Medulla oblongata (tissue), 1 donor: ENCODE measurements around the gene HIP1R.
A peak's percentile ranks its signal among the peaks of the same experiment; 100 is the strongest.

Source experiments
- DNase-seq: peaks from one replicate; pipeline ENCODE4 v3.0.0-alpha.2; 2015; ENCODE audit errors: extremely low spot score

Gene HIP1R

DNA sequence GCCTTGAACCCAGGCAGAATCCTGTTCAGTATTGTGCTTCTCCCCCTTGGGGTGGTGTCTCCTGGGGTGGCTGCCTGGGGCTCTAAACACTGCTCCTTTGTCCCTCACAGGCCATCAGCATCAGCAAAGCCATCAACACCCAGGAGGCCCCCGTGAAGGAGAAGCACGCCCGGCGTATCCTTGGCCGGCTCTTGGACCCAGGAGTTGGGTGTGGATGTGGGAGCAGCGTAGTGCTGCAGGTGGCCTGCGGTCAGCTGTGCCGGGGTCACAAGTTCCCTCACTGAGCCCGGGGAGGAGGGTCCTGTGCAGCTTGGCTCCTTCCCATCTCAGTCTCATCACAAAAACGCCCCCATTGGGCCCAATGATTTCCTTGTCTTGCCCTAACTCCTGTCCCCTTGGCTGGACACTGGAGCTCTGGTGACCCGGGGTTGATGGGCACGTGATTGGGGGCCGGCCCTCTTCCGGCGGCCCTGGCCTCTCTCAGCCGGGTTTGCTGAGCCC is 12.7 kb downstream of the HIP1R start:
- DNase-seq: peak; percentile 79

GRCh38 chr12:122848471-122849351 is 13.5 kb downstream of the HIP1R start:
- DNase-seq: no peak

DNA sequence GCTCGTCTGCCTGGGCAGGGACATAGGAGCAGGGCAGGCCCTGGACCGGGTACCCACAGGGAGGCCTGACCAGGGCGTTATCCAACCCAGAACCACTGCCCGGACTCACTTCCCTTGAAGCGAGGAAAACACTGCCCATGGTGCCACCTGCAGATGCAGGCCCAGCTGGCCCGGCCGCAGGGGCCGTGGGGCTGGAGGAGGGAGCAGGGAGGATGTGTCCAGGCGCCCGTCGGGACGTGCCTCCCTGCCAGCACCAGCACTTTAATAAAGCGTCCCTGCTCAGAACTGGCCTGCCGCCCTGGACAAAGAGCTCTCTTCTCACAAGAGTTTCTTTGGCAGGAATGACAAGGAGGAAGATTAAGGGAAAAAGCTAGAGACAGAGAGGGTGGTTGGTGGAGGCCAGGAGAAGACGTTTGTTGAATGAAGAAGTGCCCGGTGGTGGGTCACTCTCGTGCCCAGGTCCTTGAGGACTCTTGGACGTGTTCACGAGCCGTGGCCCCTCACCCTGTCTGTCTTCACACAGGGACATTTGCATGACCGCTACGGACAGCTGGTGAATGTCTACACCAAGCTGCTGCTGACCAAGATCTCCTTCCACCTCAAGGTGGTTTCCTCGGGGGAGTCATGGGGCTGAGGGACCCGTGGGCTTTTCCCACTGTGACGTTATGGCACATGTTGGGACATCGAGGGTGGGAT is 14.2 kb downstream of the HIP1R start:
- DNase-seq: peak; percentile 88

GRCh38 chr12:122850048-122850445 is 14.8 kb downstream of the HIP1R start:
- DNase-seq: no peak

- DNase-seq: no peak
Observed at GRCh38 chr12:122850695-122851350, 15.6 kb downstream of the HIP1R start.

DNA sequence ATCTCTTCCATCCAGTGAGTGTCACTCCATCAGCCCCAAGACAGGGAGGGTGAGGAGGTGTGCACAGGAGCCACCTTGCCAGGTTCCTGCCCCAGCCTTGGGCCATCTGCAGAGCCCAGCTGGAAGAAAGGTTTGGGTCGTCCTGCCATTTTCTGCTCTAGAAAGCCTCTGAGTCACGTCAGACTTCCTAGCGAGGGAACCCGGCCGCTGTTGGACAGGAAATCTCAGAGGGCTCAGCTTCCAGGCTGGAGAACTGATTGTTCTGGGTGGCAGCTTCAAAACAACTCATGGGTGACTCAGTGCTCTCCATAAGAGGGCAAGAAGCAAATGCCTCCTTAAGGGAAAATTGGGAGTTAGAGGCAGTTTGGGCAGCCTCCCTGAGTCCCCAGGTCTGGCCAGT is 16.6 kb downstream of the HIP1R start:
- DNase-seq: no peak

DNA sequence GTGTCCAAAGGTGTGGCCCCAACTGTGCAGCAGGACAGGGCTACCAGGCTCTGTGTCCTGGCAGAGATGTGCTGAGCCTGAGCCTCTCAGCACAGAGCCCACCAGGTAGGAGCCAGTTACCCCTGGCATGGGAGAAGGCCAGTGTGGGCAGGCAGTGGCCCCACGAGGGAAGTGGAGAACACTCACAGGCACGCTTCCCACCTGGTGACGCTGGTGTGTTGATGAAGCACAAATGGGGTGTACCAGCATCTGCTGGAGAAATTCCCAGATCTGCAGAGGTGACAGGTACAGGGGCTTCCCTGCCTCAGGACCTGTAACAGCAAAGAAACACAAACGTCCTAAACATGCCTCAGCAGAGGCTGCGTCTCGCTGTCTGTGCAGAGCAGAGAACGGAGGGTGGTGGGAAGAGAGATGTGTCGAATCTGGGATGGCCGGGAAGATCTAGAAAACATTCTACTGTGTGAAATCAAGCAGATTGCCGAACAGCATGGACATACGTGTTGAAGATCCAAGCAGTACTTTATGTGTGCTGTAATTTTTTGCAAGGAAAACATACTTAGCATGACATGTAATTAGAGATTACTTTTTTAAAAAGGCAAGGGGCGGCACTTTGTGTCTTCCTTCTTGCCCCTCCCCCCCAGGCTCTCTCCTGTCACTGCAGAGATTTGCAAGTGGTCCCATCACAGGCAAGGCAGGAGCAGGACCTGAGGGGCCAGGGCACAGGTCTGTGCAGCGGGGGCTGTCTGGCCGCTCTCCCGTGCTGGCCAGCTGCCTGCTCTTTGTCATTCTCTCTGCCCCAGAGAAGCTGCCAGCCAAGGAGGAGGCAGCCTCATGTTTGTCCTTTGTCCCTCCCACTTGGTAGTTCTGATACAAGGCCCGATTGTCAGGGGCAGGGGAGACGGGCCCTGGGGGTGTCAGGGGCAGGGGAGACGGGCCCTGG is 17.3 kb downstream of the HIP1R start:
- DNase-seq: peak; percentile 92

- no peak for DNase-seq
Observed at GRCh38 chr12:122853582-122854245, 18.5 kb downstream of the HIP1R start.

DNA sequence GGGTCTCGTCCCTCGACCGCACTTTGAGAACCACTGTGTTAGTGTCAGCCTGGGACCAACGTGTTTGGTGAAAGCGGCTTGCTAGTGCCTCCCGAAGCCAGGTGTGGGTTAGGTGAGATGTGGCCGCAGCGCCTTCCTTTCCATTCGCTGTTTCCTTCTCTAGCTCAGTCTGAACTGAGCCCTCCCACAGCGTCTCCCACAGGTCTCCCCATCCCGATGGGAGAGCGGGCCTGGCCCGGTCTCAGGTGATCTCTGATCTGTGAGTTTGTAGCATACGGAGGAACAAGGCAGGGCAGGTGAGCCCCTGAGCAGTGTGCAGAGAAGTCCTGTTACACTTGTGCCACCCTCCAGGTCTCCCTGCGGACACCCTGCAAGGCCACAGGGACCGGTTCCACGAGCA is 19.3 kb downstream of the HIP1R start:
- DNase-seq: no peak

DNA sequence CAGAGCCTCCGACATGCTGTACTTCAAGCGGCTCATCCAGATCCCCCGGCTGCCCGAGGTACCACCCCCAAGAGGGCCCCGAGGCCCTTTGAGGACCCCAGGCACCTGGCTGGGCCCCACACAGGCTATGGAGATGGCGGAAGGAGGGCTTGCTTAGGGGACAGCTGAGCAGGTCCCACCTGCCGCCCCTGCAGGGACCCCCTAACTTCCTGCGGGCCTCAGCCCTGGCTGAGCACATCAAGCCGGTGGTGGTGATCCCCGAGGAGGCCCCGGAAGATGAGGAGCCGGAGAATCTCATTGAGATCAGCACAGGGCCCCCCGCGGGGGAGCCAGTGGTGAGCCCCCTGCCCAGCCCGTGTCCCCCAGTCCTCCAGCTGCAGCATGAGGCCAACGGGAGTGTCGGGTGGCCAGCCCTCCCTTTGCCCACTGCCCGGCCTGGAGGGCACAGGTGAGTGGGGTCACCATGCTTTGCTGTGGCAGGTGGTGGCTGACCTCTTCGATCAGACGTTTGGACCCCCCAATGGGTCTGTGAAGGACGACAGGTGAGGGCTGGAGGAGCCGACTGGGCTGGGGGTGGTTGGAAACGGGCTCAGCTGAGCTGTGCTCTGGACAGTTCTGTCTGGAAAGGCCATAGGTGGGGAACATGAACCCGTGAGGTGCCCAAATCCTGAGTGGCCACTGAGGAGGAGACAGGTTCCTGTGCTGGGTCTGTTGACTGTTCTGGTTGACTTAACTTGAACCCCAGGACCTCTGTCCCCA is 20.0 kb downstream of the HIP1R start:
- DNase-seq: no peak

GRCh38 chr12:122855928-122856831 is 20.9 kb downstream of the HIP1R start:
- DNase-seq: no peak

DNA sequence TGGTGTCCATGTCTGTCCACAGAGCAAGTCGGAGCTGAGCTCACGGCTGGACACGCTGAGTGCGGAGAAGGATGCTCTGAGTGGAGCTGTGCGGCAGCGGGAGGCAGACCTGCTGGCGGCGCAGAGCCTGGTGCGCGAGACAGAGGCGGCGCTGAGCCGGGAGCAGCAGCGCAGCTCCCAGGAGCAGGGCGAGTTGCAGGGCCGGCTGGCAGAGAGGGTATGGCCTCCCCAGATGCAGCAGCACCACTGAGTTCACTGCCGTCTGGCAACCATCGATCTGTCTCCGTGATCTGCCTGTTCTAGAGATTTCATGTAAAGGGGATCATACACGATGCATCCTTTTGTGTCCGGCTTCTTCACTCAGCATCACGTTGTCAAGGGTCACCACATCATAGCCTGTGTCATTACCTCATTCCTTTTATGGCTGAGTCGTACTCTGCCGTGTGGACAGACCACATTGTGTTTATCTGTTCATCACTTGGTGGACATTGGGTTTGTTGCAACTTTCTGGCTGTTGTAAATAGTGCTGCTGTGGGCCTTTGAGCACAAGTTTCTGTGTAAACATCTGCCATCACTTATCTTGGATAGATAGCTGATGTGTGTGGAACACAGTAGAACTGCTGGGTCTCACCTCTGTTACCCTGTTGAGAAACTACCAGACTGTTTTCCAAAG is 21.9 kb downstream of the HIP1R start:
- DNase-seq: no peak

DNA sequence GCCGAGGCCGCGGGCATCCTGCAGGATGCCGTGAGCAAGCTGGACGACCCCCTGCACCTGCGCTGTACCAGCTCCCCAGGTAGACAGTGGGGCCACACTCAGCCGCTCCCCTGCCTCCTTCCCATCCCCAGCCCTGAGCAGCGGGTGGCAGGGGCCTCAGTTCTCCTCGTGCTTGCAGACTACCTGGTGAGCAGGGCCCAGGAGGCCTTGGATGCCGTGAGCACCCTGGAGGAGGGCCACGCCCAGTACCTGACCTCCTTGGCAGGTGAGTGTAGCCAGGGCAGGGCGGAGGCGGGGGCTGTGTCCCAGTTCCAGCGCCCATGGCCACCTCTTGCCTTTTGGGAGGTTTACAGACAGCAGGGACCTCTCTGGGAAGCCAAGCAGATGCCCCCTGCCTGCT is 22.9 kb downstream of the HIP1R start:
- no peak for DNase-seq

GRCh38 chr12:122858591-122859302 is 23.5 kb downstream of the HIP1R start:
- DNase-seq: no peak

DNA sequence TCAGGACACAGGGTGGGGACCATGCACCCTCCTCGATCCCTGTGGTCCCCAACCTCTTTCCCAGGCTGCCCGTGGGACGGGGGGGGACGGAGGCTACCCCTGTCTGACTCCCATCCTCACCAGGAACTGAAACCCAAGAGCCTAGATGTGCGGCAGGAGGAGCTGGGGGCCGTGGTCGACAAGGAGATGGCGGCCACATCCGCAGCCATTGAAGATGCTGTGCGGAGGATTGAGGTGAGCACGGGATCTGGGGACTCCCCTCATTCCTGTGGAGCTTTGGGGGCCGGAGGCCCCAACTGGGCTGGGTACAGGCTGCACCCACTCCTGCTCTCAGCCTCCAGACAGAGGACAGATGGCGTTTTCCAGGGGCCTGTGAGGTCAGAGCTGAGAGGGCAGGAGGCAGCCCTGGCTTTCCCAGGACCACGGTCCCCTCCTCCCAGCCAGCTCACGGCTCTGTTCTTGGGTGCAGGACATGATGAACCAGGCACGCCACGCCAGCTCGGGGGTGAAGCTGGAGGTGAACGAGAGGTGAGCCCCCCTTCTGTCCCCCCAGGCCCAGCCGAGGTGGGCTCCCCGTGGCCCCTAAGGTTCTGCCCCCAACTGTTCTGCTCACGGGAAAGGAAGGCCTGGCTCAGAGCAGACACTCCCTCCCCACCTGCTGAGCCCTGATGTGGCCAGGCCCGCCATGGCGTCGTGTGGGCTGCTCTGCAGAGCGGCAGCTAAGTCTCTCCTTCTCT is 24.2 kb downstream of the HIP1R start:
- DNase-seq: no peak

- peak; percentile 91 for DNase-seq
Observed at GRCh38 chr12:122860040-122860853, 25.0 kb downstream of the HIP1R start.
